HG02840 (cell line): ENCODE results near the gene MDM1.

Source experiments
- ATAC-seq: cut with Tn5 transposase; IDR thresholded peaks from one replicate; pipeline ENCODE4 v1.9.1; 2021; ENCODE audit warnings: mild to moderate bottlenecking, moderate library complexity, moderate number of reproducible peaks; ENCODE audit not compliant: unreplicated experiment, low FRiP score

MDM1 gene

DNA sequence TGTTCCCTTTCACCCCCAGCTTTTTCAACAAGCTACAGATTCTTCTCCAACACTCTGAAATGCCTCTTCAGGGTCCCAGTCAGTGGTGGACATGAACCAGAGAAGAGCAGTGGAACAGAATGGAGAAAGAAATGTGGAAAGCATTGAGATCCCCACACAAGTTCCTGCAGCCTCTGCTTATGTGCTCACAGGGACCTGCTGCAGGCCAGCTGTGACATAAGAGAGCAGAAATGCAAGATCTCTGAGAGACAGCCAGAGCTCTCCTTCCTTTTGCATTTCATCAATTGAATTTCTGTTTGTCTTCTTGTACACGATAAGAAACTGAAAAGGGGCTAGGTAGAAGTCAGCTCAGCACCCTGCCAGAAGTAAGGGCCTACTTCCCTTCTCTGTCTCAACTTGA lies 6.2 kb downstream of the MDM1 start:
- no peak for ATAC-seq

GRCh38 chr12:68324531-68324930 lies 7.6 kb downstream of the MDM1 start:
- no peak for ATAC-seq

DNA sequence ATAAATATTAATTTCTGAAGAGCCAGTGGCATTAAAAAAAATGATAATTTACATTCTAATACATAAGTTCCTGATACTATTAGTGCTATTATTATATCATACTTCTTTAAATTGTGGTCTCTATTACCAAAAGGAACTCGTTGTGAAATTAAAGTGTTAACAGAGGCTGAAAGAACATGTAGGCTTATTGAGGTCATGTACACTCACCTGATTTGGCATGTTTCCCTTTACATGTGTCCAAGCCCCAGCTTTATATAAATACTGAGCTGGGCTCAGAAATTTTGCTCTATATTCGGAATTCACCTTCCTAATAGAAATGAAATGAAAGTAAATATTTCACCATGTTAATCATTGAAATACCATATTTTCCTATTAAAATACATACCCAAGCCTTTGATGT lies 11.0 kb downstream of the MDM1 start:
- no peak for ATAC-seq

DNA sequence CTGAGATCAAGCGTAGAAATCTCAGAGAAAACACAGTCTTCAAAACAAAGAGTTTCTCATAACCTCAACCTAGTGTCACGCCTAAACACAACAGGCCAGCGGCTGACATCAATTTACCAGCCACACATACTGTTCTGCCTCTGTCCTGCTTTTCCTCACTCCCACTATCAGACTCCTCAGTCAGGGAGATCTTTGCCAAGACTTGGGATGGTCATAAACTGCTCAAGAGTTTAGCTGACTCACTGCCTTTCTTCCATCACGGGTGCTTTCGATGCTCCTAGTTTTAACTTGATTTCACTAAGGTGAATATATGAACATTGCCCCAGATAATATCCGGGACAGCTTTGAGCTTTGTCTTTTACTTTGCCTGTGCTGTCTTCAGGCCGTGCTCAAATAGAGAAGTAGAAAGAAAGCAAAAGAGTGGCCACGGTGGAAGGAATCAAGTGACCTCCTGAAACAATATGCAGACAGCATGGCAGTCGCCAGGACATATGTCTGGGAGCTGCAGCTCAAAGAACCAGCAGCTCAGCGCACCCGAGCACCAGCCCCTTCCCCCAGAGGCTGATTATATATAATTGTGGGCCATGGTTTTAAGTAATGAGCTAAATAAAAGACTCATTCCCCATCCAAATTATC lies 12.1 kb downstream of the MDM1 start:
- no peak for ATAC-seq

- ATAC-seq = no peak
Observed at GRCh38 chr12:68317047-68317667, 15.0 kb downstream of the MDM1 start.

DNA sequence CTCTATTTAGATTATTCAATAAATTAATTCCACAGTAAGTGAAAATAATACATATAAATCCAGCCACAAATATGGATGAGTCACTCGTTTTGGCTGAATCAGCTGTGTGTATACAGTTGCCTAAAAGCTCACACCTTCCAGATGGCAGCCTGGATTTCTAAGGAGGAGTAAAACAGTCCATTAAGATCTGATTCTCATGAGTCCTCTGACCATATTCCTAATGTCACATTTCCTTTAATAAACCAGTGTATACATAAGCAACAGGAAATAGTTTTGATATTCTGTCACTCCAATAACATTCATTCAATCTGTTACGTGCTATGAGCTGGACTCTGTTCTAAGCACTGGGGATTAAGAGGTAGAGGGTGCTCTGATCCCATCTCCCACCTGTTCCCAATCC lies 21.8 kb downstream of the MDM1 start:
- no peak for ATAC-seq

DNA sequence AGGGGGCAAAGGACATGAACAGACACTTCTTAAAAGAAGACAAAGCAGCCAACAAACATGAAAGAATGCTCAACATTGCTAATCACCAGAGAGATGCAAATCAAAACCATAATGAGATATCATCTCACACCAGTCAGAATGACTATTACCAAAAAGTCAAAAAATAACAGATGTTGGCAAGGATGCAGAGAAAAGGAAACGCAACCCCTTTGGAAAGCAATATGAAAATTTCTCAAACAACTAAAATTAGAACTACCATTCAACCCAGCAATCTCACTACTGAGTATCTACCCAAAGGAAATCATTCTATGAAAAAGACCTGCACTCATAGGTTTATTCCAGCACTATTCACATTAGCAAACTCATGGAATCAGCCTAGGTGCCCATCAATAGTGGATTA lies 25.6 kb downstream of the MDM1 start:
- ATAC-seq = no peak

- ATAC-seq = no peak
Observed at GRCh38 chr12:68305278-68305677, 26.9 kb downstream of the MDM1 start.

GRCh38 chr12:68304626-68305025 lies 27.5 kb downstream of the MDM1 start:
- no peak for ATAC-seq

- no peak for ATAC-seq
Observed at GRCh38 chr12:68303850-68304249, 28.3 kb downstream of the MDM1 start.

DNA sequence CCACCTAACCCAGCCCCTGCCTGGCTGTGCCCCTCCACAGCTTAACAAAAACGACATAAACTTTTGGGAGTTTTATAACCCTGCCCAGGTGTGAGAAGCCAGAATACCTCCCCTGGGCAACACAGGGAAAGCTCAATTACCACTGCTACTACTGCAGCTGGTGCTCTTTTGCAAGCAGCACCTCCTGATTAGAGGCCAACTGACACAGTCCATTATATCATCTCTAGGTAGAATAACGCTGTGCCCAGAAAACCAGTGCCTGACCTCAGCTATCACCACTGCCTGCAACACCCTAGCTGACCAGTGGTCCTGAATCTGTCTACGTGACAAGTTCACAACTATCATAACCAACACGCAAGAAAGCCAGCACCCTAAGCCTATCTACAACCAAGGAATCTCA lies 34.2 kb downstream of the MDM1 start:
- no peak for ATAC-seq

DNA sequence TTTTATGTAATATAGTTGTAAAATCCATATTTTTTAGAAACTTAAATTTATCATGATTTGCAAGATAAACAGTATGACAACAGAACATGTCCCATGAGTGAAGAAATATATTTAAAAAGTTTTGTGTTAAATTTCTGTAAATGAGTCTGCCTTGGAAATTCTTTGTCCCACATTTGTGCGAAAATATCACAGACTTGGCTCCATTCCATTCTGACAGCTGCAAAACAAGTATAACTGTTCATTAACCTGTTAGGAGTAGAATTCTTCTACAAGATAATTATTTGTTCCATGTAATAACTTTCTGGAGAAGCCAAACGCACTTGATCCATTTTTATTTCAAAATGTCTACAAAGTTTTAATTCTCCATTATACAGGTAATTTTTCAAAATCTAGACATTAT lies 37.9 kb downstream of the MDM1 start:
- no peak for ATAC-seq

DNA sequence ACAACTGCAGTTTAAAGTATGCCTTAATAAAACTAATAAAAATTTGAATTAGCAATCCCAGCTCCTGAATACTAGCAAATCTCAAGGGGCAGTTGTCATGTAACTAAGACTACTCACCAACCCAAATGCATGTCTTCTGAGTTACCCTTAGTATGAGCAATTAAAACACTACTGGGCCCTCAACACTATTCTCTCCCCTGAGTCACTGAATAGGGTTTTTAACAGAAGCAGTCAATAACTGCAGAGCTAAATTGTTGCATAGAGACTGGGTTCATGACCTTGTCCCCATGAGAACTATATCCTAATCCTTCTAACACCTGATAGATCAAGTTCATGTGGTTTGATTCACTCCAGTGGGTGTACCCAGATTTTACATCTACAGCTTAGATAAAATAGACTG lies 38.8 kb downstream of the MDM1 start:
- no peak for ATAC-seq

GRCh38 chr12:68292151-68292943 lies 39.8 kb downstream of the MDM1 start:
- ATAC-seq = no peak

- no peak for ATAC-seq
Observed at GRCh38 chr12:68291396-68292036, 40.6 kb downstream of the MDM1 start.

DNA sequence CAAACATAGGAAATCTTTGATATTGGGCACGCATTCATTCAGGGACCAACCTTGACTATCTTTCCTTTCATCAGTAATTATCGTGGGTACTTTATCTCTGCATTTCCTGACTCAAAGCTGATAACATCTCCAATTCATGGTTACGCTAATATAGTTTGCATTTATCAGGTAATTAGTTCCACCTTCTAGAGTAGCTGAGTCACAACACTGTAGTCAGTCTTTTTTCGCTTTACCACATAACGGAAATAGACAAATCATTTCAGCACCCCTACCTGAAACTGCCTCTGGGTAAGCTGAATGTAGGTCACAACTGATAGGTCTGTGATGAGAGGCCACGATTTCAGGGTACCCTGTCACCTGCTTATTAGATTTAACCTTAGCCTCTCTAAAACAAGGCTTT lies 42.0 kb downstream of the MDM1 start:
- ATAC-seq = peak; percentile 84

GRCh38 chr12:68287106-68287505 lies 45.1 kb downstream of the MDM1 start:
- no peak for ATAC-seq

GRCh38 chr12:68286396-68286795 lies 45.8 kb downstream of the MDM1 start:
- no peak for ATAC-seq

DNA sequence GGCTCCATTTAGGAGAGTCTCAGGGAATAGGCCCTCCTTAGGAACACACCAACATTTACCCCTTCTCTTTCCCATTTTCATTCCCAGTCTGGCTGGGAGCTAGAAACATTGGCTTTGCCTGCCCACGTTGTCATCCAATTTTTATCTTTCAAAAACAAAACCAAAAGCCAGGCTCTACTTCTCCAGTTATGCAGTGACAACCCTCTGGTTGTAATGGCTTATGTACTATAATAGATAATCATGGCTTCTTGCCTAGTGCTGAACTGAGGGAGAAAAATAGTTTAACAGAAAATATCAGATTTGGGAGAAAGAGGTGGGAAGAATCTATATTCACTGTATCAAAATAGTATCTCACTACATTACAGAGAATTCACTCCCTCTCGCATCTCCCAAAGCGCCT lies 46.6 kb downstream of the MDM1 start:
- ATAC-seq = no peak

- ATAC-seq = no peak
Observed at GRCh38 chr12:68281322-68282077, 50.7 kb downstream of the MDM1 start.

- ATAC-seq = no peak
Observed at GRCh38 chr12:68280240-68280639, 51.9 kb downstream of the MDM1 start.
